Neural cell (in vitro differentiated cells): ENCODE results near the gene IFNL3. TPM values are rescaled to one million over a fixed set of nuclear protein-coding genes. Genes with fewer than 3 reads are reported as not detected.

Experiments used
- H2AFZ ChIP-seq: fragments of 200-600, 300-800 bp; sonication (generic), shearing (Covaris generic); 2 replicates; pipeline ENCODE4 v1.6.0; 2014; ENCODE audit warnings: low read depth, mild to moderate bottlenecking, antibody characterized with exemption, low read length, moderate library complexity
- H3F3A ChIP-seq: fragments of 200-600 bp; shearing (Covaris generic); 2 replicates; pipeline ENCODE4 v1.6.1; 2016; ENCODE audit warnings: mild to moderate bottlenecking, moderate library complexity, mixed read lengths, antibody characterized with exemption, low read length; ENCODE audit not compliant: insufficient read depth, poor library complexity, severe bottlenecking
- H3K27ac ChIP-seq: fragments of 200-600, 300-800 bp; sonication (generic), shearing (Covaris generic); 2 replicates; pipeline ENCODE4 v1.5.1; 2014; ENCODE audit warnings: mild to moderate bottlenecking, low read length, moderate library complexity
- H3K27me3 ChIP-seq: fragments of 300-800, 200-600 bp; sonication (generic), shearing (Covaris generic); 2 replicates; pipeline ENCODE4 v1.6.0; 2014; ENCODE audit warnings: mild to moderate bottlenecking, low read depth, low read length, moderate library complexity; ENCODE audit not compliant: insufficient read depth
- H3K36me3 ChIP-seq: fragments of 300-800, 200-600 bp; sonication (generic), shearing (Covaris generic); 2 replicates; pipeline ENCODE4 v1.5.1; 2014; ENCODE audit warnings: mild to moderate bottlenecking, antibody characterized with exemption, low read length, moderate library complexity; ENCODE audit not compliant: insufficient read depth
- H3K4me2 ChIP-seq: fragments of 300-800, 200-600 bp; sonication (generic), shearing (Covaris generic); 2 replicates; pipeline ENCODE4 v1.6.0; 2014; ENCODE audit warnings: mild to moderate bottlenecking, low read length
- H3K4me3 ChIP-seq: fragments of 300-800, 200-600 bp; sonication (generic), shearing (Covaris generic); 2 replicates; pipeline ENCODE4 v1.5.1; 2014; ENCODE audit warnings: mild to moderate bottlenecking, low read length, moderate library complexity
- H3K79me2 ChIP-seq: fragments of 200-600 bp; shearing (Covaris generic); replicated peaks from 2 replicates; pipeline ENCODE4 v1.6.0; 2014; ENCODE audit warnings: mild to moderate bottlenecking, low read length, moderate library complexity; ENCODE audit not compliant: insufficient read depth
- H3K9ac ChIP-seq: fragments of 300-800, 200-600 bp; sonication (generic), shearing (Covaris generic); 2 replicates; pipeline ENCODE4 v1.6.1; 2016; ENCODE audit warnings: mild to moderate bottlenecking, low read length, mixed read lengths
- H3K9me2 ChIP-seq: fragments of 200-600 bp; shearing (Covaris generic); 2 replicates; pipeline ENCODE4 v1.6.1; 2016; ENCODE audit warnings: mild to moderate bottlenecking, low read length, mixed read lengths; ENCODE audit not compliant: insufficient read depth
- H3K9me3 ChIP-seq: fragments of 200-600, 300-800 bp; sonication (generic), shearing (Covaris generic); 2 replicates; pipeline ENCODE4 v1.6.1; 2016; ENCODE audit warnings: mild to moderate bottlenecking, mixed run types, low read length, moderate library complexity, mixed read lengths
- H4K20me1 ChIP-seq: fragments of 200-600 bp; shearing (Covaris generic); 2 replicates; pipeline ENCODE4 v1.6.1; 2016; ENCODE audit warnings: mild to moderate bottlenecking, mixed run types; ENCODE audit not compliant: insufficient read depth
- CTCF ChIP-seq: fragments of 450-650 bp; IDR thresholded peaks from 2 replicates; pipeline ENCODE4 v1.5.1; 2014; ENCODE audit warnings: antibody characterized with exemption, mild to moderate bottlenecking, moderate library complexity; ENCODE audit not compliant: poor library complexity, severe bottlenecking
- EP300 ChIP-seq: fragments of 450-650 bp; conservative IDR thresholded peaks from 2 replicates; pipeline ENCODE4 v1.6.1; 2014; ENCODE audit warnings: antibody characterized with exemption, mild to moderate bottlenecking, moderate library complexity; ENCODE audit not compliant: poor library complexity, severe bottlenecking
- EZH2 ChIP-seq: fragments of 200-600, 300-800 bp; shearing (Covaris generic), sonication (generic); IDR thresholded peaks from 2 replicates; pipeline ENCODE4 v1.6.1; 2014; ENCODE audit warnings: antibody characterized with exemption, low read length, borderline replicate concordance, mild to moderate bottlenecking; ENCODE audit not compliant: insufficient read depth, poor library complexity, severe bottlenecking
- MXI1 ChIP-seq: fragments of 450-650 bp; conservative IDR thresholded peaks from 2 replicates; pipeline ENCODE4 v1.6.1; 2014; ENCODE audit warnings: antibody characterized with exemption, mild to moderate bottlenecking; ENCODE audit not compliant: poor library complexity, severe bottlenecking
- POLR2AphosphoS5 ChIP-seq: IDR thresholded peaks from 2 replicates; pipeline ENCODE4 v1.6.1; 2012
- RAD21 ChIP-seq: fragments of 450-650 bp; conservative IDR thresholded peaks from 2 replicates; pipeline ENCODE4 v1.6.1; 2014; ENCODE audit warnings: antibody characterized with exemption, mild to moderate bottlenecking, moderate library complexity
- SMC3 ChIP-seq: fragments of 450-650 bp; conservative IDR thresholded peaks from 2 replicates; pipeline ENCODE4 v1.6.1; 2014; ENCODE audit warnings: antibody characterized with exemption, mild to moderate bottlenecking, moderate library complexity; ENCODE audit not compliant: poor library complexity
- TAF1 ChIP-seq: IDR thresholded peaks from 2 replicates; pipeline ENCODE4 v1.6.1; 2012; ENCODE audit warnings: low read depth
- polyA plus RNA-seq: library from polyadenylated mRNA; depleted of rRNA; stranded (reverse); fragments of >200 nt; gene quantifications from 2 replicates; pipeline ENCODE4 v1.2.3, GENCODE V29; 2014
- TF ChIP-seq, protein P1 (sequence below): IDR thresholded peaks from 2 replicates; pipeline ENCODE4 v1.6.1; 2012; ENCODE audit warnings: borderline replicate concordance

IFNL3 gene
- polyA plus RNA-seq, 1 donor from 2014 or later = not detected

- Histone ChIP-seq H3K9ac (no peak overlapping the region), H3K9me2 (no peaks in the 10 kb centered on the region), H3K27me3 (peaks cover 41% of the 10 kb centered on the region), H3K4me3 (no peak overlapping the region), H3K9me3 (no peaks in the 10 kb centered on the region), H4K20me1 (no peaks in the 10 kb centered on the region), H2AFZ (no peak overlapping the region), H3K27ac (no peak overlapping the region), H3F3A (no peaks in the 10 kb centered on the region), H3K4me2 (no peak overlapping the region), H3K79me2 (no peaks in the 10 kb centered on the region), H3K36me3 (no peaks in the 10 kb centered on the region)
- TF ChIP-seq EZH2 (no peak), POLR2AphosphoS5 (no peak), EP300 (no peak), TAF1 (no peak), SMC3 (no peak), MXI1 (no peak), CTCF (no peak)
- TF ChIP-seq, protein P1, sequence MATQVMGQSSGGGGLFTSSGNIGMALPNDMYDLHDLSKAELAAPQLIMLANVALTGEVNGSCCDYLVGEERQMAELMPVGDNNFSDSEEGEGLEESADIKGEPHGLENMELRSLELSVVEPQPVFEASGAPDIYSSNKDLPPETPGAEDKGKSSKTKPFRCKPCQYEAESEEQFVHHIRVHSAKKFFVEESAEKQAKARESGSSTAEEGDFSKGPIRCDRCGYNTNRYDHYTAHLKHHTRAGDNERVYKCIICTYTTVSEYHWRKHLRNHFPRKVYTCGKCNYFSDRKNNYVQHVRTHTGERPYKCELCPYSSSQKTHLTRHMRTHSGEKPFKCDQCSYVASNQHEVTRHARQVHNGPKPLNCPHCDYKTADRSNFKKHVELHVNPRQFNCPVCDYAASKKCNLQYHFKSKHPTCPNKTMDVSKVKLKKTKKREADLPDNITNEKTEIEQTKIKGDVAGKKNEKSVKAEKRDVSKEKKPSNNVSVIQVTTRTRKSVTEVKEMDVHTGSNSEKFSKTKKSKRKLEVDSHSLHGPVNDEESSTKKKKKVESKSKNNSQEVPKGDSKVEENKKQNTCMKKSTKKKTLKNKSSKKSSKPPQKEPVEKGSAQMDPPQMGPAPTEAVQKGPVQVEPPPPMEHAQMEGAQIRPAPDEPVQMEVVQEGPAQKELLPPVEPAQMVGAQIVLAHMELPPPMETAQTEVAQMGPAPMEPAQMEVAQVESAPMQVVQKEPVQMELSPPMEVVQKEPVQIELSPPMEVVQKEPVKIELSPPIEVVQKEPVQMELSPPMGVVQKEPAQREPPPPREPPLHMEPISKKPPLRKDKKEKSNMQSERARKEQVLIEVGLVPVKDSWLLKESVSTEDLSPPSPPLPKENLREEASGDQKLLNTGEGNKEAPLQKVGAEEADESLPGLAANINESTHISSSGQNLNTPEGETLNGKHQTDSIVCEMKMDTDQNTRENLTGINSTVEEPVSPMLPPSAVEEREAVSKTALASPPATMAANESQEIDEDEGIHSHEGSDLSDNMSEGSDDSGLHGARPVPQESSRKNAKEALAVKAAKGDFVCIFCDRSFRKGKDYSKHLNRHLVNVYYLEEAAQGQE = no peak
Observed at GRCh38 chr19:39200803-39201115, 44.0 kb downstream of the IFNL3 start.

DNA sequence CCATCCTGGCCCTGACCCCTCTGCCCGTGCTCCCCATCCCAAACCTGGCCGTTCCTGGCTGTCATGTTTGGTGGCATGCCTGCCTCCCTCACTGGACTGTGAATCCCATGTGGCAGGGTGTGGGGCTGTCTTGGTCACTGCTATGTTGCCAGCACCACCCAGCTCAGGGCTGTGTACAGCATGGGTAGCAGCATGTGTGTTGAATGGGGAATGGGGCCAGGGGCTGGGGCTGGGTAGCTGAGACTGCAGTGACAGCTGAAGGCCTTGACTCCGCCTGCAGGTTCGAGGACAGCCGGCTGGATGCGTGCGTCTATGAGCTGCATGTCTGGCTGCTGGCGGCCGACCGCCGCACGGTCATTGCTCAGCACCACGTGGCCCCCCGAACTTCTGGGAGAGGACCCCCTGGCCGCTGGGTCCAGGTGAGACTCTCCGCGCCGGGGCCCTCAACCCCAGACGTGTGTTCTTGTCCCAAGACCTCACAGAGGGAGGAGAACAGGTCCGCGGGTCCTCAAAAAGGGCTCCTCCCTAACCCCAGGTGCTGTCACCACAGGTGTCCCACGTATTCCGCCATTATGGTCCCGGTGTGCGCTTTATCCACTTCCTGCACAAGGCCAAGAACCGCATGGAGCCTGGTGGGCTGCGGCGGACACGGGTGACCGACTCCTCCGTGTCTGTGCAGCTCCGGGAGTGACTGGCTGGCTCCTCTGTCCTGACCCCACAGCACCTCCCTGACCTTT, 44.6 kb downstream of the IFNL3 start:
- Histone ChIP-seq H2AFZ (no peak overlapping the region), H4K20me1 (no peaks in the 10 kb centered on the region), H3K27me3 (peaks cover 41% of the 10 kb centered on the region), H3K79me2 (no peaks in the 10 kb centered on the region), H3K4me2 (no peak overlapping the region), H3F3A (no peaks in the 10 kb centered on the region), H3K9ac (no peak overlapping the region), H3K9me3 (no peaks in the 10 kb centered on the region), H3K27ac (no peak overlapping the region), H3K36me3 (no peaks in the 10 kb centered on the region), H3K4me3 (no peak overlapping the region), H3K9me2 (no peaks in the 10 kb centered on the region)
- TF ChIP-seq MXI1 (no peak), RAD21 (no peak), POLR2AphosphoS5 (no peak), SMC3 (no peak), TAF1 (no peak), EZH2 (no peak), CTCF (no peak), EP300 (no peak)
- TF ChIP-seq, protein P1 = no peak
